Left ventricle myocardium inferior (tissue), 1 donor: ENCODE data around the gene GPS1. TPM values are rescaled to one million over a fixed set of nuclear protein-coding genes. Genes with fewer than 3 reads are reported as not detected.

Experiments
- DNase-seq: peaks from one replicate; pipeline ENCODE4 v3.0.0-alpha.2; 2020
- H3K27ac ChIP-seq: fragments of 200-600 bp; replicated peaks from 2 replicates; pipeline ENCODE4 v1.8.0; 2021
- H3K27me3 ChIP-seq: fragments of 200-600 bp; 2 replicates; pipeline ENCODE4 v1.8.0; 2021; ENCODE audit warnings: low read depth
- H3K36me3 ChIP-seq: fragments of 200-600 bp; 2 replicates; pipeline ENCODE4 v1.8.0; 2021
- H3K4me1 ChIP-seq: fragments of 200-600 bp; 2 replicates; pipeline ENCODE4 v1.8.0; 2021
- H3K4me3 ChIP-seq: fragments of 200-600 bp; 2 replicates; pipeline ENCODE4 v1.8.0; 2021; ENCODE audit warnings: mild to moderate bottlenecking, moderate library complexity
- H3K9me3 ChIP-seq: fragments of 200-600 bp; replicated peaks from 2 replicates; pipeline ENCODE4 v1.8.0; 2021
- intact Hi-C: fragments of 100-400 bp; cut with micrococcal nuclease; formaldehyde crosslinking; loops from one replicate; pipeline ENCODE4 v1.11.0; 2022
- total RNA-seq: library from RNA; stranded (reverse); fragmentation: NEBNext Ultra II Directional; extraction: Animal tissue kit (Norgen Biotek cat#: 25700); gene quantifications from one replicate; pipeline ENCODE4 v1.2.1, GENCODE V29; 2021
- TF ChIP-seq, protein P1 (sequence below): fragments of 200-600 bp; IDR thresholded peaks from 2 replicates; pipeline ENCODE4 v1.8.0; 2021; ENCODE audit warnings: antibody characterized with exemption, mild to moderate bottlenecking, borderline replicate concordance
- donor health status: DM: no; HTN: yes; CAD: no; lungs with severe emphysema.

The GPS1 gene
- total RNA-seq, 1 donor from 2014 or later = 85.9 TPM

DNA sequence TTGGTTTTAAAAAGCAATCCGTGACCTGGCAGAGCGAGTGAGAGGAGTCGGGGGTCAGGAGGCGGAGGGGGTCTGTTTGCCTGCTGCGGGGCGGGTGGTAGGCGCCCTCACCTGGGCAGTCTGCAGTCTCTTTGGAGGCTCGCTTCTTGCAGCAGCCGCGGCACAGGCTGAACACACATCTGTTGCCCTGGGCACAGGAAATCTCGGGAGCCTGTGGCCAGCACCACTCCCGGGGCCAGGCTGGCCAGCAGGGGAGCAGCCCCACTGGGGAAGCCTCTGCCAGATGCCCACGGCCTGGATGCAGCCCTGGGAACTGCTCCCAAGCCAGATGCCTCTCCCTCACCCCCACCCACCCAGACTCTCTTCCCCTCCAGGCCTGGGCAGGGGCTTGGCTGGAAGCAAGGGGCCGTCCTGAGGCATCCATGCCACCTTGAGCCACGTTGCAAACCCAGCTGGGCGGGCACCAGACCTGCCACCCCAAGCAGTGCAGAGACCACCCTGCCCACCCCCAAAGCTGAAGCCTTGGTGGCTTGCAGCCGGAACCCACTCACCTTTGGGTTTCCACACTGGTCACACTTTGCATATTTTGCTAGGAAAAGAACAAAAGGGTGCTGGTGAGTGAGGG is 6.6 kb downstream of the GPS1 start:
- TF ChIP-seq, protein P1, sequence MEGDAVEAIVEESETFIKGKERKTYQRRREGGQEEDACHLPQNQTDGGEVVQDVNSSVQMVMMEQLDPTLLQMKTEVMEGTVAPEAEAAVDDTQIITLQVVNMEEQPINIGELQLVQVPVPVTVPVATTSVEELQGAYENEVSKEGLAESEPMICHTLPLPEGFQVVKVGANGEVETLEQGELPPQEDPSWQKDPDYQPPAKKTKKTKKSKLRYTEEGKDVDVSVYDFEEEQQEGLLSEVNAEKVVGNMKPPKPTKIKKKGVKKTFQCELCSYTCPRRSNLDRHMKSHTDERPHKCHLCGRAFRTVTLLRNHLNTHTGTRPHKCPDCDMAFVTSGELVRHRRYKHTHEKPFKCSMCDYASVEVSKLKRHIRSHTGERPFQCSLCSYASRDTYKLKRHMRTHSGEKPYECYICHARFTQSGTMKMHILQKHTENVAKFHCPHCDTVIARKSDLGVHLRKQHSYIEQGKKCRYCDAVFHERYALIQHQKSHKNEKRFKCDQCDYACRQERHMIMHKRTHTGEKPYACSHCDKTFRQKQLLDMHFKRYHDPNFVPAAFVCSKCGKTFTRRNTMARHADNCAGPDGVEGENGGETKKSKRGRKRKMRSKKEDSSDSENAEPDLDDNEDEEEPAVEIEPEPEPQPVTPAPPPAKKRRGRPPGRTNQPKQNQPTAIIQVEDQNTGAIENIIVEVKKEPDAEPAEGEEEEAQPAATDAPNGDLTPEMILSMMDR = no peak
- Histone ChIP-seq H3K4me3 (no peak overlapping the region), H3K27me3 (no peaks in the 10 kb centered on the region), H3K9me3 (no peaks in the 10 kb centered on the region), H3K27ac (no peak overlapping the region), H3K36me3 (peaks cover 97% of the 10 kb centered on the region), H3K4me1 (peaks cover 9% of the 10 kb centered on the region)
- DNase-seq = no peak
- intact Hi-C loops = no loop called here

DNA sequence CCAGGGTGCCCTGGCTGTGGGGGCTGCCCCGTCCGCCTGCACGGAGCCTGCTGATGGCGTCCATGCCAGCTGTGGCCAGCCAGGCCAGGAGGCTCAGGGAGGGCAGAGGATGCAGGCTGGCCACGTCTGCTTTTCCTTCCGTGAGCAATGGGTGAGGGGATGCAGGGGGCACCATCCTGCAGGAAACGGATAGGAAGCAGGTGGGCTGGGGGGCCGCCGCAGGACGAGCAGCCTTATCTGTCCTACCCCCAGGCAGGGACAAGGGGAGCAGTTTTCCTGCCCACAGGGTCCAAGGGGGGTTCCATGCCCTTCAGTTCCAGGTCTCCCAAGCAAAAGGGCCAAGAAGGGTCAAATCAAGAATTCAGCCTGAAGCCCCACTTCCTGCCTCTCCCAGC is 7.2 kb downstream of the GPS1 start:
- intact Hi-C loops = no loop called here
- TF ChIP-seq, protein P1 = no peak
- H3K27ac ChIP-seq = no peak overlapping the region
- no peaks in the 10 kb centered on the region for H3K9me3 ChIP-seq
- DNase-seq = no peak
- peaks cover 95% of the 10 kb centered on the region for H3K36me3 ChIP-seq
- no peak overlapping the region for H3K4me3 ChIP-seq
- no peaks in the 10 kb centered on the region for H3K27me3 ChIP-seq
- H3K4me1 ChIP-seq = peaks cover 7% of the 10 kb centered on the region

DNA sequence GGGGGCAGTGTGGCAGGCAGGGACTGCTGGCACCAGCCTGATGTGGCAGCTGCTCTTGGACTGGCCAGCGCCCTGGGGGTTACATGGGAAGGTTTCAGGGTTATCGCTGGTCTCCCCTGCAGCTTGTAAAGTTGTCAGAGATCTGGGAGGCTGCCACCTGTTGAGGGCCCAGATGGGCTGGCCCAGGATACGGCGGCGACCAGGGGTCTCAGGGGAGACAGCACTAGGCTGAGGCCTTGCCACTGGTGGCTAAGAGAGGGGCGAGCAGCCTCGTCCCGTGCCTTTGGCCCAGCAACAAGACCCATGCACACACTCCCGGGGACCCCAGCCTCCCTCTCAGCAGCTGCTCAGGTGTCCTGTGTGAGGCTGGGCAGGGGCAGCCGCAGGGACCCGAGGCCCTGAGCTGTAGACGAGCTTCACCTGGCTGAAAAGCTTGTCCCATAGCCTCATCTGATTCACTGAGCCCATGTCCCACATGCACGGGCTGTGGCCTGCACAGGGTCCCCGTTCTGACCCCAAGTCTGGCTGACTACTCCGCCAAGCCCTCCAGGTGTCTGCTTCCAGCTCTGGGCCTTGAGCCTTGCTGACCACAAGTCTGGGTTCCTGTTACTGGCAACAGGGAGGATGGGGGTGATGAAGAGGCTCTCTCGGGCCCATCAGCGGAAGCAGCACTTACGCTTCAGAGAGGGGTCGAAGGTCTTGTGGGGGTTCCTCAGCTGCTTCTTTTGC is 7.7 kb downstream of the GPS1 start:
- no peak overlapping the region for H3K4me3 ChIP-seq
- H3K9me3 ChIP-seq = no peaks in the 10 kb centered on the region
- H3K36me3 ChIP-seq = peaks cover 90% of the 10 kb centered on the region
- no peak for DNase-seq
- no peaks in the 10 kb centered on the region for H3K27me3 ChIP-seq
- no peak overlapping the region for H3K27ac ChIP-seq
- intact Hi-C loops = no loop called here
- TF ChIP-seq, protein P1 = no peak
- H3K4me1 ChIP-seq = peaks cover 8% of the 10 kb centered on the region

DNA sequence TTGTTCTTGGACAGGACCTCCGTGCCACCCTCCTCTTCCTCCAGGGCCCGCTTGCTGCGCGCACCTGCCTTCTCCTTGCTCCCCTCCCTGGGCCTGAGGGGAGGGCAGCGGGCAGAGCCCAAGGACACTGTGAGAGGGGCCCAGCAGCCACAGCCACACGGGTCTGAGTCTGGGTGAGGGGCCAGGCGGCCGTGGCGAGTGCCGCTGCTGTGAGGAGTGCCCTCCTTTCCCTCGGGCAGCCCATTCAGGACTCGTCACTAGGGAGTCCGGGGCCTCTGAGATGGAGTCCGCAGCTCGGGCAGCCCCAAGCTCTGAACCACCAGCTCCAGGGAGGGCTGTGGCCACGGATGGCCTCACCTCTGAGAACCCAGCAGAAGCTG is 8.3 kb downstream of the GPS1 start:
- peaks cover 14% of the 10 kb centered on the region for H3K4me1 ChIP-seq
- TF ChIP-seq, protein P1 = no peak
- no peak for DNase-seq
- no peaks in the 10 kb centered on the region for H3K9me3 ChIP-seq
- peaks cover 84% of the 10 kb centered on the region for H3K36me3 ChIP-seq
- H3K27ac ChIP-seq = no peak overlapping the region
- intact Hi-C loops = no loop called here
- H3K4me3 ChIP-seq = no peak overlapping the region
- H3K27me3 ChIP-seq = no peaks in the 10 kb centered on the region

DNA sequence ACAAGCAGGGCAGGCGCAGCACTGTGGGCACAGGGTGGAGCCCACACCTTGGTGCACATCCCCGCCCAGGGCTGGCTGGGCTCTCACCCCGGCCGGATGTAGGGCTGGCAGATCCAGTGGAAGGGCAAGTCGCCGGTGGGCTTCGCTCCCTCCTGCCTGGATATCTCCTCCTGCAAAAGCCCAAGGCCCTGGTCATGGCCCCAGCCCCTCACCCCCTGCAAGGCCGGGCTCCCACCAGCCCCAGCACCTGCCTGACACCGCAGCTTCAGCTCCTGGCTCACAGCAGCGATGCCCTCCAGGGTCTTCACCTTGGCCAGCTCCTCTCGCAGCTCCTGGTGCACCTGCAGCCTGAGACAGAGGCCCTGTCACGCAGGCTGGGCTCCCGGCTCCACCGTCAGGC is 8.9 kb downstream of the GPS1 start:
- TF ChIP-seq, protein P1 = no peak
- H3K4me3 ChIP-seq = no peak overlapping the region
- intact Hi-C loops = no loop called here
- H3K9me3 ChIP-seq = no peaks in the 10 kb centered on the region
- H3K27ac ChIP-seq = no peak overlapping the region
- H3K27me3 ChIP-seq = no peaks in the 10 kb centered on the region
- H3K36me3 ChIP-seq = peaks cover 78% of the 10 kb centered on the region
- peaks cover 18% of the 10 kb centered on the region for H3K4me1 ChIP-seq
- DNase-seq = no peak
